BE2C (cell line): Measurements from ENCODE around the gene MRPL52. TPM values are rescaled to one million over a fixed set of nuclear protein-coding genes. Genes with fewer than 3 reads are reported as not detected.

Source experiments
- DNase-seq: peaks from one replicate; pipeline ENCODE4 v3.0.0-alpha.2; 2020
- H3K27me3 ChIP-seq: fragments of 250-450 bp; sonication (Bioruptor Pico); 2 replicates; pipeline ENCODE4 v1.5.1; 2020; ENCODE audit warnings: mild to moderate bottlenecking
- H3K36me3 ChIP-seq: fragments of 250-450 bp; sonication (Bioruptor Pico); 2 replicates; pipeline ENCODE4 v1.5.1; 2020; ENCODE audit warnings: mild to moderate bottlenecking
- H3K4me1 ChIP-seq: fragments of 250-450 bp; sonication (Bioruptor Pico); 2 replicates; pipeline ENCODE4 v1.5.1; 2020
- H3K4me3 ChIP-seq: 2 replicates; pipeline ENCODE4 v1.5.1; 2011; ENCODE audit warnings: low read depth, low read length
- H3K9me3 ChIP-seq: fragments of 250-450 bp; sonication (Bioruptor Pico); 2 replicates; pipeline ENCODE4 v1.5.1; 2020
- CTCF ChIP-seq: IDR thresholded peaks from 2 replicates; pipeline ENCODE4 v1.5.1; 2012; ENCODE audit warnings: mild to moderate bottlenecking, low read depth, low read length
- polyA plus RNA-seq: library from polyadenylated mRNA; unstranded; fragments of >200 nt; gene quantifications from one replicate; pipeline ENCODE4 v1.2.1, GENCODE V29; 2012; ENCODE audit warnings: low read depth, missing spikeins; ENCODE audit not compliant: insufficient read length, insufficient read depth

The MRPL52 gene
- polyA plus RNA-seq = 324 TPM

- peak; percentile 91 for DNase-seq
- Histone ChIP-seq H3K4me1 (0 out of 2 replicates have a peak, but pooled peaks cover 3% of the 10 kb centered on the region), H3K36me3 (peaks cover 18% of the 10 kb centered on the region), H3K9me3 (no peaks in the 10 kb centered on the region), H3K4me3 (peak within 1 kb of the TSS; percentile 98), H3K27me3 (no peaks in the 10 kb centered on the region)
- TF ChIP-seq CTCF = no peak
Measured at GRCh38 chr14:22829661-22830442, at the start of gene MRPL52. TSS of gene MRPL52 (plus strand) at chr14:22829887. CDS start at chr14:22829913, 26 bp downstream.

GRCh38 chr14:22780105-22780679, 49.5 kb upstream of the MRPL52 start:
- Histone ChIP-seq H3K9me3 (no peaks in the 10 kb centered on the region), H3K27me3 (no peaks in the 10 kb centered on the region), H3K4me3 (no peak overlapping the region), H3K4me1 (no peaks in the 10 kb centered on the region), H3K36me3 (no peaks in the 10 kb centered on the region)
- no peak for TF ChIP-seq CTCF
- DNase-seq = no peak

GRCh38 chr14:22780941-22781300, 48.8 kb upstream of the MRPL52 start:
- no peaks in the 10 kb centered on the region for H3K36me3 ChIP-seq
- DNase-seq = no peak

GRCh38 chr14:22781301-22781991, 48.2 kb upstream of the MRPL52 start:
- no peak overlapping the region for H3K4me3 ChIP-seq
- H3K4me1 ChIP-seq = no peaks in the 10 kb centered on the region
- no peaks in the 10 kb centered on the region for H3K9me3 ChIP-seq
- no peak for TF ChIP-seq CTCF
- H3K27me3 ChIP-seq = no peaks in the 10 kb centered on the region
- H3K36me3 ChIP-seq = no peaks in the 10 kb centered on the region
- DNase-seq = no peak

More at GRCh38 chr14:22780941-22781300, 48.8 kb upstream of the MRPL52 start:
- Histone ChIP-seq H3K4me1 (no peaks in the 10 kb centered on the region), H3K27me3 (no peaks in the 10 kb centered on the region), H3K9me3 (no peaks in the 10 kb centered on the region), H3K4me3 (no peak overlapping the region)
- TF ChIP-seq CTCF = no peak

GRCh38 chr14:22786685-22787084, 43.0 kb upstream of the MRPL52 start:
- Histone ChIP-seq H3K9me3 (no peaks in the 10 kb centered on the region), H3K36me3 (no peaks in the 10 kb centered on the region), H3K4me1 (peaks cover 2% of the 10 kb centered on the region; the same call in 1 of the 2 replicates), H3K4me3 (no peak overlapping the region), H3K27me3 (peaks cover 5% of the 10 kb centered on the region)
- no peak for DNase-seq
- TF ChIP-seq CTCF = no peak
